IMR-90 (cell line): Measurements from ENCODE around the gene TIAM1. TPM values are rescaled to one million over a fixed set of nuclear protein-coding genes. Genes with fewer than 3 reads are reported as not detected.

Experiments used
- ATAC-seq: fragments of 200-7000 bp; cut with Tn5 transposase; 2 replicates; pipeline ENCODE4 v1.9.1; 2020; ENCODE audit warnings: low read depth, mild to moderate bottlenecking, moderate library complexity
- BruUV-seq: library from RNA; stranded (reverse); fragments of 400-500 nt; replicated peaks from 2 replicates; lab custom pipeline; 2021; lab: Mats Ljungman, UMichigan
- CTCF ChIA-PET: fragments of 300-600 bp; formaldehyde crosslinking; extraction: SDS; loops from one replicate; lab custom pipeline; 2021; ENCODE audit warnings: antibody characterized with exemption; lab: Yijun Ruan, JAX
- POLR2A ChIA-PET: fragments of 300-600 bp; sonication (Branson Sonifier 250); formaldehyde crosslinking; loops from one replicate; lab custom pipeline; 2022; ENCODE audit warnings: antibody characterized with exemption; ENCODE audit not compliant: unreplicated experiment; lab: Charles Lee
- DNase-seq: peaks from one replicate; pipeline ENCODE4 v3.0.0; 2013
- H2AFZ ChIP-seq: replicated peaks from 2 replicates; pipeline ENCODE3; 2013; ENCODE audit warnings: low read length, mild to moderate bottlenecking; ENCODE audit not compliant: poor library complexity
- H2AK5ac ChIP-seq: 2 replicates; pipeline ENCODE4 v1.6.1; 2013; ENCODE audit warnings: low read depth, low read length, inconsistent platforms
- H2AK9ac ChIP-seq: replicated peaks from 2 replicates; pipeline ENCODE3; 2013; ENCODE audit warnings: mild to moderate bottlenecking, low read depth, low read length, moderate library complexity; ENCODE audit not compliant: poor library complexity
- H2BK120ac ChIP-seq: 2 replicates; pipeline ENCODE4 v1.6.1; 2013; ENCODE audit warnings: low read depth, low read length, inconsistent platforms
- H2BK15ac ChIP-seq: 3 replicates; pipeline ENCODE4 v1.6.1; 2013; ENCODE audit warnings: low read depth, low read length, inconsistent platforms
- H2BK20ac ChIP-seq: 2 replicates; pipeline ENCODE4 v1.6.1; 2013; ENCODE audit warnings: low read depth, mild to moderate bottlenecking, inconsistent platforms, low read length, moderate library complexity
- H2BK5ac ChIP-seq: 2 replicates; pipeline ENCODE4 v1.6.1; 2013; ENCODE audit warnings: mild to moderate bottlenecking, low read depth, low read length, inconsistent platforms; ENCODE audit not compliant: poor library complexity, severe bottlenecking
- H3K14ac ChIP-seq: replicated peaks from 2 replicates; pipeline ENCODE4 v1.6.1; 2013; ENCODE audit warnings: low read depth, low read length, inconsistent platforms
- H3K18ac ChIP-seq: 2 replicates; pipeline ENCODE4 v1.6.1; 2013; ENCODE audit warnings: low read depth, low read length, control low read depth
- H3K23ac ChIP-seq: 2 replicates; pipeline ENCODE4 v1.6.1; 2013; ENCODE audit warnings: low read depth, low read length, inconsistent platforms
- H3K27ac ChIP-seq: 2 replicates; pipeline ENCODE4 v1.5.1; 2013; ENCODE audit warnings: mild to moderate bottlenecking, control low read depth, low read length; ENCODE audit not compliant: insufficient read depth
- H3K27me3 ChIP-seq: 2 replicates; pipeline ENCODE4 v1.6.1; 2013; ENCODE audit warnings: low read length; ENCODE audit not compliant: control insufficient read depth, insufficient read depth
- H3K36me3 ChIP-seq: 2 replicates; pipeline ENCODE4 v1.6.1; 2013; ENCODE audit warnings: low read length, mixed read lengths; ENCODE audit not compliant: control insufficient read depth, insufficient read depth
- H3K4ac ChIP-seq: 2 replicates; pipeline ENCODE4 v1.6.1; 2013; ENCODE audit warnings: low read depth, low read length, inconsistent platforms
- H3K4me1 ChIP-seq: 2 replicates; pipeline ENCODE4 v1.6.1; 2013; ENCODE audit warnings: low read length, mixed read lengths; ENCODE audit not compliant: control insufficient read depth, insufficient read depth
- H3K4me2 ChIP-seq: 2 replicates; pipeline ENCODE4 v1.6.1; 2013; ENCODE audit warnings: low read depth, mild to moderate bottlenecking, control low read depth, low read length, moderate library complexity
- H3K4me3 ChIP-seq: 2 replicates; pipeline ENCODE4 v1.5.1; 2013; ENCODE audit warnings: low read depth, mild to moderate bottlenecking, control low read depth, low read length, moderate library complexity; ENCODE audit not compliant: insufficient read depth
- H3K56ac ChIP-seq: 2 replicates; pipeline ENCODE4 v1.6.1; 2013; ENCODE audit warnings: low read length, inconsistent platforms; ENCODE audit not compliant: insufficient read depth; ENCODE audit errors: extremely low read depth
- H3K79me1 ChIP-seq, 2 experiments: 2 replicates each; pipeline ENCODE4 v1.6.1; 2013; ENCODE audit warnings: low read length in 2 of 2, inconsistent platforms in 1 of 2, low read depth in 1 of 2
- H3K9ac ChIP-seq: 2 replicates; pipeline ENCODE4 v1.6.1; 2013; ENCODE audit warnings: low read depth, low read length, control low read depth
- H3K9me1 ChIP-seq: 2 replicates; pipeline ENCODE4 v1.6.1; 2013; ENCODE audit warnings: low read length, inconsistent platforms; ENCODE audit not compliant: insufficient read depth
- H3K9me3 ChIP-seq: 2 replicates; pipeline ENCODE4 v1.6.1; 2013; ENCODE audit warnings: low read length; ENCODE audit not compliant: control insufficient read depth, insufficient read depth
- H4K20me1 ChIP-seq: 2 replicates; pipeline ENCODE4 v1.6.1; 2013; ENCODE audit warnings: low read length, inconsistent platforms; ENCODE audit not compliant: insufficient read depth
- H4K5ac ChIP-seq: 2 replicates; pipeline ENCODE4 v1.6.1; 2013; ENCODE audit warnings: mild to moderate bottlenecking, low read depth, low read length, control low read depth
- H4K8ac ChIP-seq, 2 experiments: 2 replicates each; pipeline ENCODE4 v1.6.1; 2013; ENCODE audit warnings: low read depth in 2 of 2, low read length in 2 of 2, control low read depth in 1 of 2, inconsistent platforms in 1 of 2
- H4K91ac ChIP-seq: 2 replicates; pipeline ENCODE4 v1.6.1; 2013; ENCODE audit warnings: low read depth, low read length, inconsistent platforms; ENCODE audit not compliant: insufficient read depth
- FOS ChIP-seq: fragments of 150-350 bp; IDR thresholded peaks from 2 replicates; pipeline ENCODE4 v1.6.1; 2016; ENCODE audit warnings: low read depth, low read length
- MAFK ChIP-seq: IDR thresholded peaks from 2 replicates; pipeline ENCODE4 v1.6.1; 2012; ENCODE audit warnings: low read depth, low read length, improper control_type of control experiment
- RCOR1 ChIP-seq: IDR thresholded peaks from 2 replicates; pipeline ENCODE4 v1.6.1; 2012; ENCODE audit warnings: mild to moderate bottlenecking, low read length, improper control_type of control experiment; ENCODE audit not compliant: insufficient replicate concordance
- SMC3 ChIP-seq: fragments of 150-350 bp; IDR thresholded peaks from 2 replicates; pipeline ENCODE4 v1.6.1; 2016; ENCODE audit warnings: low read depth, mild to moderate bottlenecking, antibody characterized with exemption, low read length, moderate library complexity
- WGBS, 2 experiments: methylation state at CpG; one replicate each; pipeline versions ENCODE4 v1.1.5 to v1.1.7; 2013; ENCODE audit warnings: missing lambda C conversion rate in 2 of 2; ENCODE audit not compliant: insufficient read length in 1 of 2; ENCODE audit errors: extremely low coverage in 2 of 2; 5-methylcytosine and 5-hydroxymethylcytosine counted together
- dilution Hi-C: fragments of 300-500 bp; cut with HindIII; formaldehyde crosslinking; loops from one replicate; pipeline ENCODE4 v1.14.3; 2018; ENCODE audit warnings: low sequenced_read_pairs; ENCODE audit not compliant: unreplicated experiment
- in situ Hi-C: fragments of 300-500 bp; cut with MboI; formaldehyde crosslinking; loops from 3 replicates; pipeline ENCODE4 v1.14.3; 2019; ENCODE audit warnings: low sequenced_read_pairs, inconsistent platforms, mixed read lengths
- intact Hi-C: fragments of 100-400 bp; cut with micrococcal nuclease; formaldehyde crosslinking; loops from 2 replicates; pipeline ENCODE4 v1.10.0; 2022
- polyA plus RNA-seq, 3 experiments: library from polyadenylated mRNA; depleted of rRNA; stranded (reverse); fragments of >200 nt; gene quantifications; 2 replicates each; pipeline ENCODE4 v1.2.3, GENCODE V29; 2012; ENCODE audit warnings: low replicate concordance in 1 of 3
- total RNA-seq: library from RNA; depleted of rRNA; stranded (reverse); fragments of >200 nt; gene quantifications from 2 replicates; pipeline ENCODE4 v1.2.3, GENCODE V29; 2012

Gene TIAM1
- total and polyA plus RNA-seq, 2 of the 4 experiments (the other 2 are of a cell fraction): 2.9 to 9.3 TPM

- TF ChIP-seq MAFK: no peak
- TF ChIP-seq SMC3: no peak
- TF ChIP-seq FOS: no peak
- TF ChIP-seq RCOR1: no peak
- Histone ChIP-seq H2AK5ac (no peak overlapping the region), H3K27ac (no peak overlapping the region), H3K36me3 (no peaks in the 10 kb centered on the region), H3K79me1 (no peaks in the 10 kb centered on the region), H3K4me1 (0 out of 2 replicates have a peak, but pooled peaks cover 1% of the 10 kb centered on the region), H3K27me3 (no peaks in the 10 kb centered on the region), H2BK15ac (no peak overlapping the region), H3K4me3 (no peak overlapping the region), H3K4me2 (no peak overlapping the region), H3K56ac (no peak overlapping the region), H3K14ac (no peak overlapping the region), H3K18ac (no peak overlapping the region), H4K20me1 (no peaks in the 10 kb centered on the region), H2AFZ (no peak overlapping the region), H2BK20ac (no peak overlapping the region), H2AK9ac (no peak overlapping the region), H4K91ac (no peak overlapping the region), H2BK120ac (no peak overlapping the region), H3K9me1 (no peaks in the 10 kb centered on the region), H3K4ac (no peak overlapping the region), H4K8ac (no peak overlapping the region), H2BK5ac (no peak overlapping the region), H3K23ac (no peak overlapping the region), H4K5ac (no peak overlapping the region), H3K9ac (no peak overlapping the region), H3K9me3 (no peaks in the 10 kb centered on the region)
- ATAC-seq (no peak), DNase-seq (no peak)
- dilution Hi-C loops: no loop called here
- WGBS, 2 experiments: 69% methylated on average over 2 of the region's 5 CpGs; no CpG with 5 or more reads in 1 of the 2 experiments
- in situ Hi-C loops: no loop called here
- BruUV-seq: no TSS peak
- POLR2A ChIA-PET: no interaction called here
- intact Hi-C loops: no loop called here
- CTCF ChIA-PET: no interaction called here
These were observed 123.0 kb downstream of the TIAM1 start for GRCh38 chr21:31221043-31221442.
